K562 (cell line): ENCODE results near the gene HOGA1. TPM values are rescaled to one million over a fixed set of nuclear protein-coding genes. Genes with fewer than 3 reads are reported as not detected.

Experiments
- BCLAF1 ChIP-seq, 2 experiments: fragments of 450-650 bp in 1 of 2; IDR thresholded peaks; 2 replicates each; pipeline ENCODE4 v1.6.1; 2011 to 2017; ENCODE audit warnings: low read depth in 2 of 2, antibody characterized with exemption in 1 of 2, borderline replicate concordance in 1 of 2, low read length in 1 of 2, mild to moderate bottlenecking in 1 of 2, mixed read lengths in 1 of 2; ENCODE audit not compliant: control insufficient read depth in 1 of 2
- CCAR2 ChIP-seq: fragments of 200-400 bp; formaldehyde crosslinking; IDR thresholded peaks from 2 replicates; pipeline ENCODE4 v1.6.1; 2017; ENCODE audit warnings: mild to moderate bottlenecking, low read depth, low read length
- DIDO1 ChIP-seq: fragments of 450-650 bp; IDR thresholded peaks from 2 replicates; pipeline ENCODE4 v1.6.1; 2016; ENCODE audit warnings: low read depth, missing biosample characterization, missing genetic modification characterization
- ELF4 ChIP-seq: fragments of 450-650 bp; formaldehyde crosslinking; IDR thresholded peaks from 2 replicates; pipeline ENCODE4 v1.4.0; 2022; ENCODE audit warnings: missing genetic modification characterization
- EP300 ChIP-seq: IDR thresholded peaks from 2 replicates; pipeline ENCODE4 v1.6.1; 2012; ENCODE audit warnings: low read length, improper control_type of control experiment
- FOXJ2 ChIP-seq: fragments of 200-800 bp; sonication (Bioruptor generic); IDR thresholded peaks from 2 replicates; pipeline ENCODE4 v1.6.1; 2016; ENCODE audit warnings: missing genetic modification characterization, missing compliant biosample characterization
- LARP7 ChIP-seq: fragments of 450-650 bp; IDR thresholded peaks from 2 replicates; pipeline ENCODE4 v1.6.1; 2016
- MAFF ChIP-seq: IDR thresholded peaks from 2 replicates; pipeline ENCODE4 v1.6.1; 2012; ENCODE audit warnings: low read length, improper control_type of control experiment
- NR3C1 ChIP-seq: sonication (generic); formaldehyde crosslinking; IDR thresholded peaks from 2 replicates; pipeline ENCODE4 v1.8.1; 2022; ENCODE audit warnings: missing genetic modification reagents
- PHF20 ChIP-seq: fragments of 450-650 bp; IDR thresholded peaks from 2 replicates; pipeline ENCODE4 v1.6.1; 2018; ENCODE audit not compliant: partially characterized antibody
- POLR2G ChIP-seq: fragments of 200-400 bp; formaldehyde crosslinking; IDR thresholded peaks from 2 replicates; pipeline ENCODE4 v1.6.1; 2017; ENCODE audit warnings: low read depth, mild to moderate bottlenecking, antibody characterized with exemption, low read length, moderate library complexity
- PPARD ChIP-seq: fragments of 250-450 bp; sonication (Bioruptor Pico); IDR thresholded peaks from 2 replicates; pipeline ENCODE4 v1.8.0; 2022; ENCODE audit warnings: inconsistent platforms, mild to moderate bottlenecking, moderate library complexity
- RBM25 ChIP-seq: fragments of 200-400 bp; formaldehyde crosslinking; IDR thresholded peaks from 2 replicates; pipeline ENCODE4 v1.6.1; 2018; ENCODE audit warnings: low read length, low read depth, moderate library complexity; ENCODE audit not compliant: severe bottlenecking
- SIN3B ChIP-seq: fragments of 450-650 bp; IDR thresholded peaks from 2 replicates; pipeline ENCODE4 v1.6.1; 2017; ENCODE audit warnings: low read depth, mild to moderate bottlenecking, moderate library complexity
- SRSF1 ChIP-seq: fragments of 200-400 bp; formaldehyde crosslinking; IDR thresholded peaks from 2 replicates; pipeline ENCODE4 v1.6.1; 2017; ENCODE audit warnings: mild to moderate bottlenecking, low read depth, low read length, moderate library complexity
- SRSF7 ChIP-seq: fragments of 200-400 bp; formaldehyde crosslinking; optimal IDR thresholded peaks from 2 replicates; pipeline ENCODE3; 2017; ENCODE audit warnings: mild to moderate bottlenecking, low read depth, low read length
- VEZF1 ChIP-seq: fragments of 200-800 bp; sonication (Bioruptor generic); IDR thresholded peaks from 2 replicates; pipeline ENCODE4 v1.6.1; 2017; ENCODE audit warnings: missing genetic modification characterization, missing compliant biosample characterization
- ZBTB9 ChIP-seq: fragments of 450-650 bp; formaldehyde crosslinking; IDR thresholded peaks from 2 replicates; pipeline ENCODE4 v1.4.0; 2020; ENCODE audit warnings: mild to moderate bottlenecking, moderate library complexity
- ZNF143 ChIP-seq: sonication (generic); formaldehyde crosslinking; IDR thresholded peaks from 2 replicates; pipeline ENCODE4 v1.9.0; 2022; ENCODE audit warnings: mild to moderate bottlenecking, missing genetic modification reagents
- ZNF175 ChIP-seq: fragments of 200-800 bp; sonication (Bioruptor generic); IDR thresholded peaks from 2 replicates; pipeline ENCODE4 v1.6.1; 2016; ENCODE audit warnings: low read depth, mild to moderate bottlenecking, missing genetic modification characterization, missing compliant biosample characterization
- ZNF76 ChIP-seq: fragments of 250-450 bp; sonication (Bioruptor Pico); IDR thresholded peaks from 2 replicates; pipeline ENCODE4 v1.4.0; 2020; ENCODE audit warnings: mild to moderate bottlenecking, moderate library complexity, borderline replicate concordance
- ZNF766 ChIP-seq: fragments of 200-800 bp; sonication (Bioruptor generic); conservative IDR thresholded peaks from 2 replicates; pipeline ENCODE4 v1.6.1; 2016; ENCODE audit warnings: missing genetic modification characterization, missing compliant biosample characterization
- ZNF79 ChIP-seq: fragments of 250-450 bp; sonication (Bioruptor Pico); IDR thresholded peaks from 2 replicates; pipeline ENCODE4 v1.4.0; 2020; ENCODE audit warnings: low read depth, mild to moderate bottlenecking, moderate library complexity
- polyA plus RNA-seq, 8 experiments: library from polyadenylated mRNA; depleted of rRNA in 4 of 8; stranded (reverse) in 5 of 8; unstranded in 3 of 8; fragments of >200 nt; fragmentation: Nextera tagmentation in 2 of 8; fragmentation: Illumina TruSeq in 1 of 8; extraction: Ambion mirVana in 2 of 8; extraction: Trizol in 1 of 8; gene quantifications; 2 replicates each; pipeline versions ENCODE4 v1.2.1 to v1.2.3, GENCODE V29; 2011 to 2014; ENCODE audit warnings: inconsistent platforms in 1 of 8, missing spikeins in 1 of 8
- total RNA-seq, 7 experiments: library from RNA; depleted of rRNA in 6 of 7; stranded (reverse); fragments of >200 nt in 6 of 7; fragmentation: Illumina TruSeq in 2 of 7; extraction: Trizol in 2 of 7; gene quantifications; 2 replicates each; pipeline versions ENCODE4 v1.2.1 to v1.2.3, GENCODE V29; 2011 to 2021; ENCODE audit warnings: low replicate concordance in 1 of 7

The HOGA1 gene
- total and polyA plus RNA-seq, 9 of the 15 experiments (the other 6 are each of a cell fraction or from before 2014, with no cell fraction given), result not detected

GRCh38 chr10:97632949-97633884 lies 49.0 kb downstream of the HOGA1 start, which contains the start of gene MORN4 (continued):
- TF ChIP-seq ZNF766 (CRISPR knock-in tag) (no peak), VEZF1 (CRISPR knock-in tag) (peak; percentile 41; the same call in 1 of the 2 replicates), MAFF (no peak), FOXJ2 (no peak), SIN3B (peak; percentile 44; the same call in 1 of the 2 replicates), DIDO1 (tag) (peak; percentile 20; the same call in 1 of the 2 replicates), LARP7 (no peak), POLR2G (peak; percentile 88), PPARD (CRISPR knock-in tag) (no peak), RBM25 (peak; percentile 88), ZNF79 (CRISPR knock-in tag) (no peak), SRSF1 (peak; percentile 38; the same call in 1 of the 2 replicates), PHF20 (no peak), SRSF7 (no peak), ZBTB9 (CRISPR knock-in tag) (no peak), CCAR2 (no peak), NR3C1 (CRISPR knock-in tag) (no peak), BCLAF1 (IDR thresholded peaks at IDR 0.05; ENCODE audit: borderline replicate concordance in 1 of 2, control insufficient read depth in 1 of 2, low read depth in 2 of 2, low read length in 1 of 2) (no peak), EP300 (no peak), ZNF143 (CRISPR knock-in tag) (no peak), ELF4 (CRISPR knock-in tag) (no peak), ZNF175 (CRISPR knock-in tag) (no peak), ZNF76 (CRISPR knock-in tag) (no peak)
